ENCODE measurements around the gene ARHGEF18.
A peak's percentile ranks its signal among the peaks of the same experiment; 100 is the strongest.

ARHGEF18 gene

GRCh38 chr19:7318176-7318575 lies 30.6 kb upstream of the ARHGEF18 start:
- no peak for DNase-seq (ENCODE audit: low spot score)
- no peak for TF ChIP-seq CTCF (IDR thresholded peaks at IDR 0.05; ENCODE audit: extremely low read depth, missing control alignments)

- peak; percentile 36 for DNase-seq (ENCODE audit: low spot score)
- peak; percentile 56 for TF ChIP-seq CTCF (IDR thresholded peaks at IDR 0.05; ENCODE audit: extremely low read depth, missing control alignments)
Measured at GRCh38 chr19:7326105-7326877, 22.4 kb upstream of the ARHGEF18 start.

GRCh38 chr19:7327802-7328201 lies 20.9 kb upstream of the ARHGEF18 start:
- TF ChIP-seq CTCF (IDR thresholded peaks at IDR 0.05; ENCODE audit: extremely low read depth, missing control alignments): no peak
- no peak for DNase-seq (ENCODE audit: low spot score)

GRCh38 chr19:7328647-7329046 lies 20.1 kb upstream of the ARHGEF18 start:
- TF ChIP-seq CTCF (IDR thresholded peaks at IDR 0.05; ENCODE audit: extremely low read depth, missing control alignments): no peak
- peak; percentile 36 for DNase-seq (ENCODE audit: low spot score)

- no peak for TF ChIP-seq CTCF (IDR thresholded peaks at IDR 0.05; ENCODE audit: extremely low read depth, missing control alignments)
Measured at GRCh38 chr19:7331446-7331845, 17.3 kb upstream of the ARHGEF18 start.

GRCh38 chr19:7333198-7334118 lies 15.3 kb upstream of the ARHGEF18 start:
- peak; percentile 54 for DNase-seq (ENCODE audit: low spot score)
- TF ChIP-seq CTCF (IDR thresholded peaks at IDR 0.05; ENCODE audit: extremely low read depth, missing control alignments): no peak

More at GRCh38 chr19:7331446-7331845, 17.3 kb upstream of the ARHGEF18 start:
- DNase-seq (ENCODE audit: low spot score): no peak

Data from GM20000 (cell line).